ENCODE results near the gene FBXO42. TPM values are rescaled to one million over a fixed set of nuclear protein-coding genes. Genes with fewer than 3 reads are reported as not detected.
"Not testable (repeated sequence)": the region's sequence is repeated elsewhere in the genome, so short reads cannot be mapped to it uniquely, and the experiment has no call there.

Gene FBXO42
- total RNA-seq, 1 donor from 2014 or later, result 18.8 TPM

DNA sequence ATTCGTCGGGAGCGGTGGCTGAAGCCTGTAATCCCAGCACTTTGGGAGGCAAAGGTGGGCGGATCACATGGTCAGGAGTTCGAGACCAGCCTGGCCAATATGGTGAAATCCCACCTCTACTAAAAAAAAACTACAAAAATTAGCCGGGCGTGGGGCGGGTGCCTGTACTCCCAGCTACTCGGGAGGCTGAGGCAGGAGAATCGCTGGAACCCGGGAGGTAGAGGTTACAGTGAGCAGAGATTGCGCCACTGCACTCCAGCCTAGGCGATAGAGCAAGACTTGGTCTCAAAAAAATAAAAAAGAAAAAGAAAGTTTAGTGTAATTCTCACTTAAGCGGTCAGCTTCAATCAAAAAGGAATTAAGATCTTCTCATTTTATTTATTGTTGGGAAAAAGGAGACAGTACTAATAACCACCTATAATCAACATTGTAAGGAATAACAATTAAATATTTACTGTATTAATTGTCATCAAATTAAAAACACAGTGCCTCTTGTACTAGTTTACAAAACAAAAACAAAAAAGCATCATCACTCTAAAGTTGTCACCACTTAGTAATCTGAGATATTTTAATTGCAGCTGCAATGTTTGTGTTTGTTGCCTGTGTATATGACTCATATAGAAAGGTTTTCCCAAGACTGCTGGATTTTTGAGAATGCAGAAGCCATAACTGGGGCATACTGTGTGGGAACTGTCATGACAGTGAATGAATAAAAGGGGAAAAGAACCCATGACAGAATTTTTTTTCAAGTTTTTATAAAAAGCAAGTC is 3.7 kb downstream of the FBXO42 start:
- H3K4me1 Mint-ChIP-seq, result peaks cover 23% of the 10 kb centered on the region

DNA sequence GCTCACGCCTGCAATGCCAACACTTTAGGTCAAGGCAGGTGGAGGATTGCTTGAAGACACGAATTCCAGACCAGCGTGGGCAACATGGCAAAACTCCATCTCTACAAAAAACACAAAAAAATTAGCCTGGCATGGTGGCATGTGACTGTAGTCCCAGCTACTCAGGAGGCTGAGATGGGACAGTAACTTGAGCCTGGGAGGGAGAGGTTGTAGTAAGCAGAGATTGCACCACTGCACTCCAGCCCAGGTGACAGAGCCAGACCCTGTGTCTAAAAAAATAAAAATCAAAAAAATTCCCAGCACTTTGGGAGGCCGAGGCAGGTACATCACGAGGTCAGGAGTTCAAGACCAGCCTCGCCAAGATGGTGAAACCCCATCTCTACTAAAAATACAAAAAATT is 9.0 kb downstream of the FBXO42 start:
- not testable (repeated sequence) for H3K4me2 ChIP-seq; H2AFZ ChIP-seq (replicated peaks); DNase-seq (ENCODE audit: low spot score); H3K27me3 ChIP-seq; H3K27me3 Mint-ChIP-seq (ENCODE audit: insufficient read depth, low read depth); H3K27ac ChIP-seq; H3K9me3 ChIP-seq (ENCODE audit: low read depth); H3K9ac ChIP-seq; H3K27ac Mint-ChIP-seq; H3F3A ChIP-seq (ENCODE audit: low read depth); H3K4me1 ChIP-seq; H3K36me3 ChIP-seq; H3K4me3 Mint-ChIP-seq; H3K4me3 ChIP-seq; H3K4me1 Mint-ChIP-seq; H3K9me3 Mint-ChIP-seq
- peaks cover 14% of the 10 kb centered on the region for H3K36me3 Mint-ChIP-seq
- peaks cover 80% of the 10 kb centered on the region for H4K20me1 ChIP-seq (ENCODE audit: low read depth)
- H3K79me2 ChIP-seq (ENCODE audit: low read depth), result peaks cover 100% of the 10 kb centered on the region

More for the DNA sequence above, 3.7 kb downstream of the FBXO42 start:
- Histone ChIP-seq H3K4me2 (no peak overlapping the region), H3K4me1 (peaks cover 14% of the 10 kb centered on the region), H2AFZ (replicated peaks) (no peak overlapping the region), H3K79me2 (ENCODE audit: low read depth) (peaks cover 85% of the 10 kb centered on the region), H3K9me3 (ENCODE audit: low read depth) (no peaks in the 10 kb centered on the region), H3K27ac (no peak overlapping the region), H3K27me3 (no peaks in the 10 kb centered on the region), H3F3A (ENCODE audit: low read depth) (peaks cover 12% of the 10 kb centered on the region), H3K9ac (no peak overlapping the region), H3K4me3 (no peak overlapping the region), H4K20me1 (ENCODE audit: low read depth) (peaks cover 59% of the 10 kb centered on the region), H3K36me3 (no peaks in the 10 kb centered on the region)
- no peak for TF ChIP-seq EZH2phosphoT487 (IDR thresholded peaks at IDR 0.05)
- TF ChIP-seq EZH2 (IDR thresholded peaks at IDR 0.05), result no peak
- TF ChIP-seq, protein P1, sequence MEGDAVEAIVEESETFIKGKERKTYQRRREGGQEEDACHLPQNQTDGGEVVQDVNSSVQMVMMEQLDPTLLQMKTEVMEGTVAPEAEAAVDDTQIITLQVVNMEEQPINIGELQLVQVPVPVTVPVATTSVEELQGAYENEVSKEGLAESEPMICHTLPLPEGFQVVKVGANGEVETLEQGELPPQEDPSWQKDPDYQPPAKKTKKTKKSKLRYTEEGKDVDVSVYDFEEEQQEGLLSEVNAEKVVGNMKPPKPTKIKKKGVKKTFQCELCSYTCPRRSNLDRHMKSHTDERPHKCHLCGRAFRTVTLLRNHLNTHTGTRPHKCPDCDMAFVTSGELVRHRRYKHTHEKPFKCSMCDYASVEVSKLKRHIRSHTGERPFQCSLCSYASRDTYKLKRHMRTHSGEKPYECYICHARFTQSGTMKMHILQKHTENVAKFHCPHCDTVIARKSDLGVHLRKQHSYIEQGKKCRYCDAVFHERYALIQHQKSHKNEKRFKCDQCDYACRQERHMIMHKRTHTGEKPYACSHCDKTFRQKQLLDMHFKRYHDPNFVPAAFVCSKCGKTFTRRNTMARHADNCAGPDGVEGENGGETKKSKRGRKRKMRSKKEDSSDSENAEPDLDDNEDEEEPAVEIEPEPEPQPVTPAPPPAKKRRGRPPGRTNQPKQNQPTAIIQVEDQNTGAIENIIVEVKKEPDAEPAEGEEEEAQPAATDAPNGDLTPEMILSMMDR (IDR thresholded peaks at IDR 0.05), result no peak
- peak overlapping the region; percentile 38 for H3K27ac Mint-ChIP-seq
- H3K36me3 Mint-ChIP-seq, result peaks cover 5% of the 10 kb centered on the region
- DNase-seq (ENCODE audit: low spot score), result no peak
- H3K9me3 Mint-ChIP-seq, result no peaks in the 10 kb centered on the region
- H3K4me3 Mint-ChIP-seq, result no peak overlapping the region
- H3K27me3 Mint-ChIP-seq (ENCODE audit: insufficient read depth, low read depth), result no peaks in the 10 kb centered on the region

DNA sequence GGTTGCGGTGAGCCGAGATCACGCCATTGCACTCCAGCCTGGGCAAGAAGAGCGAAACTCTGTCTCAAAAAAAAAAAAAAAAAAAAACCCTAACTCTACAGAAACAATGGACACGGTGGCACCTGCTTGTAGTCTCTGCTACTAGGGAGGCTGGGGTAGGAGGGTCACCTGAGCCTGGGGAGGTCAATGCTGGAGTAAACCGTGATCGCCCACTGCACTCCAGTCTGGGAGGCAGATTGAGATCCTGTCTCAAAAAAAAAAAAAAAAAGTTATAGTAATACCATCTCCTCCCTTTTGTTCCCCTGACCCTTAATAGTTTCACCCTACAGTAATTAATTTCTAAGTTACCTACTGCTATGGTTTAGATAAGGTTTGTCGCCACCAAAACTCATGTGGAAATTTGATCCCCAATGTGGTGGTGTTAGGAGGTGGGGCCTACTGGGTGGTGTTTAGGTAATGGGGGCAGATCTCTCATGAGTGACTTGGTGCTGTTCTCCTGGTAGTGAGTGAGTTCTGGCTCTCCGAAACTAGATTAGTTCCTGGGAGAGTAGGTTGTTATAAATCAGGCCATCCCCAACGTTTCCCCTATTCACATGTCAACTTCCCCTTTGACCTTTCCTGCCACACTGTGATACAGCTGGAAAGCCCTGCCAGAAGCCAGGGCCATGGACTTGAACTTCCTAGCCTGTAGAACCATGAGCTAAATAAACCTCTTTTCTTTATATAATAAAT is 9.8 kb downstream of the FBXO42 start:
- no peaks in the 10 kb centered on the region for H3K27me3 ChIP-seq
- no peaks in the 10 kb centered on the region for H3K9me3 Mint-ChIP-seq

More for the DNA sequence above, 9.8 kb downstream of the FBXO42 start:
- Histone ChIP-seq H3K4me3 (no peak overlapping the region), H3K27ac (no peak overlapping the region), H3K79me2 (ENCODE audit: low read depth) (peaks cover 99% of the 10 kb centered on the region), H3K36me3 (no peaks in the 10 kb centered on the region), H3F3A (ENCODE audit: low read depth) (no peaks in the 10 kb centered on the region), H2AFZ (replicated peaks) (no peak overlapping the region), H4K20me1 (ENCODE audit: low read depth) (peaks cover 75% of the 10 kb centered on the region), H3K9ac (no peak overlapping the region), H3K9me3 (ENCODE audit: low read depth) (no peaks in the 10 kb centered on the region), H3K4me1 (no peaks in the 10 kb centered on the region), H3K4me2 (no peak overlapping the region)
- no peaks in the 10 kb centered on the region for H3K27me3 Mint-ChIP-seq (ENCODE audit: insufficient read depth, low read depth)
- no peak overlapping the region for H3K4me3 Mint-ChIP-seq
- DNase-seq (ENCODE audit: low spot score), result no peak
- H3K27ac Mint-ChIP-seq, result no peak overlapping the region
- peaks cover 15% of the 10 kb centered on the region for H3K36me3 Mint-ChIP-seq
- TF ChIP-seq, protein P1 (IDR thresholded peaks at IDR 0.05), result no peak
- TF ChIP-seq EZH2 (IDR thresholded peaks at IDR 0.05), result no peak
- H3K4me1 Mint-ChIP-seq, result peaks cover 3% of the 10 kb centered on the region
